Endothelial cell of umbilical vein (primary cell): ENCODE data around the gene PYGO2. TPM values are rescaled to one million over a fixed set of nuclear protein-coding genes. Genes with fewer than 3 reads are reported as not detected.
A peak's percentile ranks its signal among the peaks of the same experiment; 100 is the strongest.

Source experiments
- BruUV-seq: library from RNA; stranded (reverse); fragments of 400-500 nt; replicated peaks from 2 replicates; lab custom pipeline; 2021; lab: Mats Ljungman, UMichigan
- CTCF ChIA-PET: fragments of 300-600, 350-600 bp; sonication (Branson Sonifier 250); formaldehyde crosslinking; loops from one replicate; lab custom pipeline; 2021; ENCODE audit warnings: antibody characterized with exemption, inconsistent platforms; lab: Charles Lee
- POLR2A ChIA-PET: fragments of 300-600, 350-600 bp; sonication (Branson Sonifier 250); formaldehyde crosslinking; loops from one replicate; lab custom pipeline; 2021; ENCODE audit warnings: antibody characterized with exemption, inconsistent platforms; lab: Charles Lee
- DNase-seq: peaks from one replicate; pipeline ENCODE4 v3.0.0-alpha.2; 2011; ENCODE audit warnings: low read depth, low spot score
- FAIRE-seq: peaks from 2 replicates; lab custom pipeline; 2011; peaks lifted over from hg19 to GRCh38; lab: Jason Lieb, UNC
- H2AFZ ChIP-seq: 2 replicates; pipeline ENCODE4 v1.6.0; 2012; ENCODE audit warnings: low read depth, low read length, control low read depth, inconsistent platforms
- H3K27ac ChIP-seq: 2 replicates; pipeline ENCODE4 v1.5.1; 2011; ENCODE audit warnings: low read depth, mild to moderate bottlenecking, control low read depth, low read length, moderate library complexity; ENCODE audit not compliant: insufficient read depth
- H3K27me3 ChIP-seq, 2 experiments: 2 replicates each; pipeline versions ENCODE4 v1.6.0 to v1.6.1; 2011; ENCODE audit warnings: low read length in 2 of 2, mixed read lengths in 1 of 2; ENCODE audit not compliant: control insufficient read depth in 2 of 2, insufficient read depth in 2 of 2
- H3K36me3 ChIP-seq, 2 experiments: 2 replicates in 1 of 2; 3 replicates in 1 of 2; pipeline ENCODE4 v1.5.1; 2011; ENCODE audit warnings: low read length in 2 of 2, mild to moderate bottlenecking in 1 of 2, moderate library complexity in 1 of 2; ENCODE audit not compliant: control insufficient read depth in 2 of 2, insufficient read depth in 2 of 2; ENCODE audit errors: extremely low read depth in 1 of 2
- H3K4me1 ChIP-seq: 3 replicates; pipeline ENCODE4 v1.5.1; 2011; ENCODE audit warnings: mild to moderate bottlenecking, low read length; ENCODE audit not compliant: control insufficient read depth, insufficient read depth; ENCODE audit errors: extremely low read depth
- H3K4me2 ChIP-seq: 2 replicates; pipeline ENCODE4 v1.6.1; 2011; ENCODE audit warnings: low read length, control low read depth, mixed read lengths; ENCODE audit not compliant: insufficient read depth
- H3K4me3 ChIP-seq, 3 experiments: fragments of 200-600 bp in 1 of 3; sonication (generic), shearing (Covaris generic) in 1 of 3; replicated peaks in 1 of 3; 2 replicates each; pipeline ENCODE4 v1.5.1; 2011 to 2016; ENCODE audit warnings: control low read depth in 3 of 3, low read length in 3 of 3, mild to moderate bottlenecking in 2 of 3, inconsistent platforms in 1 of 3, low read depth in 1 of 3, moderate library complexity in 1 of 3; ENCODE audit not compliant: insufficient read depth in 1 of 3
- H3K79me2 ChIP-seq: 2 replicates; pipeline ENCODE4 v1.6.0; 2012; ENCODE audit warnings: low read length, inconsistent platforms; ENCODE audit not compliant: control insufficient read depth, insufficient read depth
- H3K9ac ChIP-seq: replicated peaks from 2 replicates; pipeline ENCODE3; 2011; ENCODE audit warnings: low read length, control low read depth; ENCODE audit not compliant: insufficient read depth; ENCODE audit errors: extremely low read depth
- H3K9me1 ChIP-seq: replicated peaks from 3 replicates; pipeline ENCODE4 v1.6.0; 2011; ENCODE audit warnings: mild to moderate bottlenecking, low read length; ENCODE audit not compliant: control insufficient read depth, insufficient read depth; ENCODE audit errors: extremely low read depth
- H3K9me3 ChIP-seq: replicated peaks from 2 replicates; pipeline ENCODE4 v1.5.1; 2012; ENCODE audit warnings: low read length, inconsistent platforms; ENCODE audit not compliant: control insufficient read depth, insufficient read depth
- H4K20me1 ChIP-seq: replicated peaks from 2 replicates; pipeline ENCODE3; 2011; ENCODE audit warnings: mild to moderate bottlenecking, low read length; ENCODE audit not compliant: control insufficient read depth, insufficient read depth; ENCODE audit errors: extremely low read depth
- EZH2 ChIP-seq: IDR thresholded peaks from 2 replicates; pipeline ENCODE4 v1.6.1; 2012; ENCODE audit warnings: borderline replicate concordance, low read depth, mild to moderate bottlenecking, moderate library complexity, low read length, inconsistent platforms; ENCODE audit not compliant: severe bottlenecking
- FOS ChIP-seq: IDR thresholded peaks from 2 replicates; pipeline ENCODE4 v1.6.1; 2011; ENCODE audit warnings: mild to moderate bottlenecking, low read length, moderate library complexity, borderline replicate concordance; ENCODE audit not compliant: insufficient read depth
- GATA2 ChIP-seq: IDR thresholded peaks from 2 replicates; pipeline ENCODE4 v1.7.0; 2011; ENCODE audit warnings: low read depth, mild to moderate bottlenecking, moderate library complexity, mixed read lengths, low read length; ENCODE audit not compliant: insufficient read length, insufficient read depth
- JUN ChIP-seq: IDR thresholded peaks from 2 replicates; pipeline ENCODE4 v1.6.1; 2011; ENCODE audit warnings: borderline replicate concordance, low read depth; ENCODE audit not compliant: insufficient read length, insufficient read depth
- MYC ChIP-seq: IDR thresholded peaks from one replicate; pipeline ENCODE4 v1.6.1; 2011; ENCODE audit warnings: mild to moderate bottlenecking, low read depth, low read length
- POLR2A ChIP-seq: IDR thresholded peaks from 2 replicates; pipeline ENCODE4 v1.6.1; 2012; ENCODE audit warnings: low read depth, mild to moderate bottlenecking, control low read depth, low read length
- POLR2AphosphoS5 ChIP-seq: IDR thresholded peaks from 2 replicates; pipeline ENCODE4 v1.6.1; 2012; ENCODE audit warnings: low read depth, mild to moderate bottlenecking, control low read depth, low read length, moderate library complexity; ENCODE audit not compliant: insufficient read depth
- dilution Hi-C: fragments of 300-500 bp; cut with MboI; formaldehyde crosslinking; loops from one replicate; pipeline ENCODE4 v1.15.0; 2019; ENCODE audit warnings: low sequenced_read_pairs; ENCODE audit not compliant: extremely low pct_ligation_motif_present
- intact Hi-C: fragments of 100-400 bp; cut with micrococcal nuclease; formaldehyde crosslinking; loops from one replicate; pipeline ENCODE4 v1.10.0; 2022
- polyA plus RNA-seq, 4 experiments: library from polyadenylated mRNA; depleted of rRNA in 3 of 4; stranded (reverse) in 3 of 4; unstranded in 1 of 4; fragments of >200 nt; gene quantifications; 2 replicates each; pipeline versions ENCODE4 v1.2.1 to v1.2.3, GENCODE V29; 2011 to 2012; ENCODE audit warnings: missing spikeins in 1 of 4
- total RNA-seq: library from RNA; stranded (reverse); gene quantifications from 2 replicates; pipeline ENCODE4 v1.2.3, GENCODE V29; 2021
- TF ChIP-seq, protein P1 (sequence below), 2 donors: IDR thresholded peaks; 1 replicate in 1 of 2; 2 replicates in 1 of 2; pipeline ENCODE4 v1.5.1; 2011; ENCODE audit warnings: low read length in 2 of 2, mild to moderate bottlenecking in 2 of 2, moderate library complexity in 2 of 2, control low read depth in 1 of 2, inconsistent platforms in 1 of 2, low read depth in 1 of 2; ENCODE audit not compliant: insufficient read depth in 1 of 2; ENCODE audit errors: extremely low read depth in 1 of 2
- TF ChIP-seq, protein P2 (sequence below): IDR thresholded peaks from 2 replicates; pipeline ENCODE4 v1.6.1; 2011; ENCODE audit not compliant: insufficient read depth, insufficient read length

PYGO2 gene
- total and polyA plus RNA-seq, 2 donors (not counting 3 experiments of a cell fraction or from before 2014, with no cell fraction given) = 19.3 to 21.5 TPM

DNA sequence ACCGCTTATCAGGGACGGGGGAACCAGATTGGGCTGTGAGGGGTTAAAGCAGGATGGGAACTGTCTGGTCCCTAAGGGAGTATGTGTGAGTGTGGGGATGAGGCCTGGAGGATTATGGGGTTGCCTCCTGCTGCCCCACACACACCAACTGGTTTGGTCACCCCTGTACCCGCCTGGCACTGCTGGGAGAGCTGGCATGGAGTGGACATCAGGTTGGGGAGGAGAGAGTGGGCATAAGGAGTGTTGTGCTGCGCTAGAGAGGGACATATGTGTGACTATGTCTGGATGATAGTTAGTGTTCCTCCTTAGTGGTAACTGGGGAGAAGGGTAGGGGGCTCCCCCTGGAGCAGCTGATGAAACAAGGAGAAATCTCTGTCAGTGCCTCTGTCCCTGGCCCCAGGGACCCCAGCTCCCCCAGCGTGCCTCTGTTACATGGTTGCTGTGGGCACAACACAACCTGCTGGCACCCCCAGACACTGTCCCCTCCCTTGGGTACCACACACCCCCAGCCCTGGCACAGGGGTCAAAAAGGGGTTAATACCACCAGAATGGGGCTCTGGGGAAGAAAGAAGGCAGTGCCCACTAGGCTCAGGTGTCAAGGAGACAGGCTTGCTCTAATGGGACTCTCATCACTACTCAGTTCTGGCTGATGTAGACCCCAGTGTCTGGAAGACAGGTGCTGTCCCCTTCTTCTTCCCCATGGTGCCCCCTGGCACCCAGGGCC is 42.9 kb upstream of the PYGO2 start:
- Histone ChIP-seq H3K27me3 (no peaks in the 10 kb centered on the region), H3K9ac (no peak overlapping the region), H3K4me3 (peak overlapping the region in 2 of 3 experiments; percentile 65 to 94), H3K4me1 (peaks cover 25% of the 10 kb centered on the region), H3K4me2 (peak overlapping the region; percentile 54), H3K36me3 (no peaks in the 10 kb centered on the region), H3K9me3 (no peaks in the 10 kb centered on the region), H2AFZ (no peak overlapping the region), H4K20me1 (no peaks in the 10 kb centered on the region), H3K79me2 (peaks cover 16% of the 10 kb centered on the region), H3K27ac (peak overlapping the region; percentile 0), H3K9me1 (no peaks in the 10 kb centered on the region)
- no TSS peak for BruUV-seq
- ChIA-PET POLR2A (interaction anchor here (0.6 kb wide), 1 partner anchor 1115 kb away, joined by 4 read pairs; no protein-coding TSS in a partner anchor), CTCF (interaction anchor here (0.8 to 6.5 kb wide), 5 partner anchors 10 to 47 kb away, joined by 3 to 87 read pairs (median 3); partner anchors contain the start of genes ADAM15, FLAD1 and SHC1)
- peak; percentile 70 for FAIRE-seq
- intact Hi-C loops (loop anchor here (5.0 kb wide), 1 partner anchor 447 kb away; the partner anchor contains the start of gene UBE2Q1), dilution Hi-C loops (no loop called here)
- DNase-seq = no peak
- TF ChIP-seq POLR2AphosphoS5 (no peak), EZH2 (no peak), MYC (no peak), FOS (no peak), GATA2 (no peak), JUN (no peak), POLR2A (no peak)
- TF ChIP-seq, protein P1, sequence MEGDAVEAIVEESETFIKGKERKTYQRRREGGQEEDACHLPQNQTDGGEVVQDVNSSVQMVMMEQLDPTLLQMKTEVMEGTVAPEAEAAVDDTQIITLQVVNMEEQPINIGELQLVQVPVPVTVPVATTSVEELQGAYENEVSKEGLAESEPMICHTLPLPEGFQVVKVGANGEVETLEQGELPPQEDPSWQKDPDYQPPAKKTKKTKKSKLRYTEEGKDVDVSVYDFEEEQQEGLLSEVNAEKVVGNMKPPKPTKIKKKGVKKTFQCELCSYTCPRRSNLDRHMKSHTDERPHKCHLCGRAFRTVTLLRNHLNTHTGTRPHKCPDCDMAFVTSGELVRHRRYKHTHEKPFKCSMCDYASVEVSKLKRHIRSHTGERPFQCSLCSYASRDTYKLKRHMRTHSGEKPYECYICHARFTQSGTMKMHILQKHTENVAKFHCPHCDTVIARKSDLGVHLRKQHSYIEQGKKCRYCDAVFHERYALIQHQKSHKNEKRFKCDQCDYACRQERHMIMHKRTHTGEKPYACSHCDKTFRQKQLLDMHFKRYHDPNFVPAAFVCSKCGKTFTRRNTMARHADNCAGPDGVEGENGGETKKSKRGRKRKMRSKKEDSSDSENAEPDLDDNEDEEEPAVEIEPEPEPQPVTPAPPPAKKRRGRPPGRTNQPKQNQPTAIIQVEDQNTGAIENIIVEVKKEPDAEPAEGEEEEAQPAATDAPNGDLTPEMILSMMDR (IDR thresholded peaks at IDR 0.05; ENCODE audit: extremely low read depth in 1 of 2, insufficient read depth in 1 of 2, low read depth in 1 of 2, low read length in 2 of 2) = no peak
- TF ChIP-seq, protein P2, sequence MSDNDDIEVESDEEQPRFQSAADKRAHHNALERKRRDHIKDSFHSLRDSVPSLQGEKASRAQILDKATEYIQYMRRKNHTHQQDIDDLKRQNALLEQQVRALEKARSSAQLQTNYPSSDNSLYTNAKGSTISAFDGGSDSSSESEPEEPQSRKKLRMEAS = no peak
